Brain microvascular endothelial cell (primary cell): ENCODE data around the gene FRAS1.

Experiments
- DNase-seq: peaks from one replicate; pipeline ENCODE4 v3.0.0-alpha.2; 2020
- H3K27ac ChIP-seq: fragments of 250-450 bp; sonication (Bioruptor Pico); 2 replicates; pipeline ENCODE4 v1.5.1; 2020; ENCODE audit warnings: mild to moderate bottlenecking, moderate library complexity
- H3K27me3 ChIP-seq: fragments of 250-450 bp; sonication (Bioruptor Pico); replicated peaks from 2 replicates; pipeline ENCODE4 v1.5.1; 2020; ENCODE audit warnings: mild to moderate bottlenecking
- H3K36me3 ChIP-seq: fragments of 250-450 bp; sonication (Bioruptor Pico); replicated peaks from 2 replicates; pipeline ENCODE4 v1.5.1; 2020; ENCODE audit warnings: mild to moderate bottlenecking
- H3K4me3 ChIP-seq: 2 replicates; pipeline ENCODE4 v1.5.1; 2011; ENCODE audit warnings: low read depth, mild to moderate bottlenecking, control low read depth, low read length, moderate library complexity
- CTCF ChIP-seq: IDR thresholded peaks from 2 replicates; pipeline ENCODE4 v1.5.1; 2011; ENCODE audit warnings: low read depth, mild to moderate bottlenecking, moderate library complexity, low read length, control low read depth, inconsistent platforms; ENCODE audit errors: missing control alignments
- in situ Hi-C: cut with HindIII; loops from 2 replicates; pipeline ENCODE4 v1.10.0; 2017; ENCODE audit warnings: low sequenced_read_pairs, low pct_ligation_motif_present

FRAS1 gene

GRCh38 chr4:78557841-78558240, 500.7 kb downstream of the FRAS1 start:
- in situ Hi-C loops, result no loop called here
- DNase-seq, result no peak
- TF ChIP-seq CTCF, result no peak
- Histone ChIP-seq H3K27ac (no peak overlapping the region), H3K4me3 (no peak overlapping the region), H3K36me3 (no peaks in the 10 kb centered on the region), H3K27me3 (no peaks in the 10 kb centered on the region)

DNA sequence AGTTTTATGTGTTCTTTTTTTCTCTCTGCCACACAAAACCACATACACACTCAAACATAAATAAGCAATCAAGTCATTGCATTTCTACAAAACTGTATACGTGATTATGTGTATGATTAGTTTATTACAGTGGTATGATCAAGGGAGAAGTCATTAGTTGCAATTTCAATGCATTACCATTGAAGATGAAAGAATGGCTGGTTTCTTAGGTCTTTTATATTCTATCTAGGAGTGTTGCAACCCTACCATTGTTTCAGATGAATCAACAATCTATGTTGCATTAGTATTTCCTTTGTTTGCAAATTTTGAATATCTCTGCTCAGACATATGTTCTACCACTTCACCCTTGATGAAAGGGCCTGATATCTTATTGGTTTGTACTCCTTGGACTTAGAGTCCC, 501.3 kb downstream of the FRAS1 start:
- in situ Hi-C loops, result no loop called here
- DNase-seq, result no peak
- TF ChIP-seq CTCF, result no peak
- no peak overlapping the region for H3K4me3 ChIP-seq
- no peaks in the 10 kb centered on the region for H3K27me3 ChIP-seq
- H3K27ac ChIP-seq, result no peak overlapping the region
- H3K36me3 ChIP-seq, result no peaks in the 10 kb centered on the region

- H3K27ac ChIP-seq, result peak overlapping the region; percentile 47
Observed at GRCh38 chr4:78560296-78560963, 503.3 kb downstream of the FRAS1 start.

GRCh38 chr4:78561677-78562076, 504.6 kb downstream of the FRAS1 start:
- Histone ChIP-seq H3K27me3 (no peaks in the 10 kb centered on the region), H3K36me3 (no peaks in the 10 kb centered on the region), H3K4me3 (no peak overlapping the region), H3K27ac (peak overlapping the region; percentile 47)
- DNase-seq, result no peak
- TF ChIP-seq CTCF, result no peak
- in situ Hi-C loops, result no loop called here

More at GRCh38 chr4:78560296-78560963, 503.3 kb downstream of the FRAS1 start:
- Histone ChIP-seq H3K27me3 (no peaks in the 10 kb centered on the region), H3K4me3 (no peak overlapping the region), H3K36me3 (no peaks in the 10 kb centered on the region)
- in situ Hi-C loops, result no loop called here
- no peak for TF ChIP-seq CTCF
- peak; percentile 90 for DNase-seq

DNA sequence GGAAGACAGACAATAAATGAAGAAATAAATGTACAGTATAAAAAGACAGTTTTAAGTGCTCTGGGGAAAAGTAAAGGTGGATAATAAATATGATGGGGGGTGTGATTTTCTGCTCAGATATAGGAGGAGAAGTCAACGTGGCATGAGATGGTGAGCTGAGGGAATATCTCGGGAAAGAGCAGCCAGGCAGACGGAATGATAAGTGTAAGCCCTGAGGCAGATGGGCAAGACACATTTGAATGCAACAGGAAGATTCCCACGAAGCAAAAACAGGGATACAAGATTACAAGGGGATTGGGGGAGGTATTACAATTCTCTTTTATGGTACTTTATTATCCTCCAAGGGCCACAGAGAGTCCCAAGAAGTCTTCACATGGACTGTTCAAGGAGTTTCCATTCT, 505.6 kb downstream of the FRAS1 start:
- Histone ChIP-seq H3K27ac (no peak overlapping the region), H3K4me3 (no peak overlapping the region), H3K36me3 (no peaks in the 10 kb centered on the region), H3K27me3 (no peaks in the 10 kb centered on the region)
- TF ChIP-seq CTCF, result no peak
- DNase-seq, result no peak
- in situ Hi-C loops, result no loop called here

- in situ Hi-C loops, result no loop called here
- no peaks in the 10 kb centered on the region for H3K36me3 ChIP-seq
- TF ChIP-seq CTCF, result no peak
- DNase-seq, result peak; percentile 33
- H3K27ac ChIP-seq, result no peak overlapping the region
- no peaks in the 10 kb centered on the region for H3K27me3 ChIP-seq
- H3K4me3 ChIP-seq, result no peak overlapping the region
Observed at GRCh38 chr4:78565971-78566372, 508.8 kb downstream of the FRAS1 start.
